Keratinocyte (primary cell): ENCODE data around the gene SULT1B1. TPM values are rescaled to one million over a fixed set of nuclear protein-coding genes. Genes with fewer than 3 reads are reported as not detected.

ENCODE experiments used
- DNase-seq: peaks from one replicate; pipeline ENCODE4 v3.0.0-alpha.2; 2011; ENCODE audit warnings: low read depth, missing footprints, low spot score
- FAIRE-seq: peaks from 2 replicates; lab custom pipeline; 2011; peaks lifted over from hg19 to GRCh38; lab: Jason Lieb, UNC
- H2AFZ ChIP-seq: 2 replicates; pipeline ENCODE4 v1.6.0; 2012; ENCODE audit warnings: low read length, control low read depth, inconsistent platforms; ENCODE audit not compliant: control insufficient read depth
- H3K27ac ChIP-seq: 2 replicates; pipeline ENCODE4 v1.5.1; 2011; ENCODE audit warnings: low read length; ENCODE audit not compliant: control insufficient read depth, insufficient read depth
- H3K27me3 ChIP-seq: 3 replicates; pipeline ENCODE4 v1.6.0; 2011; ENCODE audit warnings: low read length; ENCODE audit not compliant: control insufficient read depth, insufficient read depth; ENCODE audit errors: extremely low read depth
- H3K36me3 ChIP-seq, 2 experiments: 2 replicates in 1 of 2; 3 replicates in 1 of 2; pipeline ENCODE4 v1.5.1; 2011; ENCODE audit warnings: low read length in 2 of 2, mild to moderate bottlenecking in 1 of 2; ENCODE audit not compliant: control insufficient read depth in 2 of 2, insufficient read depth in 2 of 2; ENCODE audit errors: extremely low read depth in 1 of 2
- H3K4me1 ChIP-seq: 3 replicates; pipeline ENCODE4 v1.5.1; 2011; ENCODE audit warnings: low read length; ENCODE audit not compliant: control insufficient read depth, insufficient read depth; ENCODE audit errors: extremely low read depth
- H3K4me2 ChIP-seq: 3 replicates; pipeline ENCODE4 v1.6.0; 2011; ENCODE audit warnings: low read depth, low read length; ENCODE audit not compliant: control insufficient read depth, insufficient read depth; ENCODE audit errors: extremely low read depth
- H3K4me3 ChIP-seq, 3 experiments: fragments of 200-600 bp in 1 of 3; sonication (generic) in 1 of 3; 2 replicates in 2 of 3; 3 replicates in 1 of 3; pipeline ENCODE4 v1.5.1; 2011 to 2016; ENCODE audit warnings: low read length in 3 of 3, mild to moderate bottlenecking in 3 of 3, control low read depth in 2 of 3, inconsistent platforms in 1 of 3, low read depth in 1 of 3, mixed read lengths in 1 of 3, mixed run types in 1 of 3, moderate library complexity in 1 of 3; ENCODE audit not compliant: control insufficient read depth in 2 of 3, insufficient read depth in 2 of 3; ENCODE audit errors: extremely low read depth in 1 of 3
- H3K79me2 ChIP-seq: 2 replicates; pipeline ENCODE4 v1.6.0; 2012; ENCODE audit warnings: low read length; ENCODE audit not compliant: control insufficient read depth, insufficient read depth
- H3K9ac ChIP-seq: 3 replicates; pipeline ENCODE4 v1.6.0; 2011; ENCODE audit warnings: low read length; ENCODE audit not compliant: control insufficient read depth, insufficient read depth; ENCODE audit errors: extremely low read depth
- H3K9me1 ChIP-seq: 3 replicates; pipeline ENCODE4 v1.6.0; 2011; ENCODE audit warnings: low read length; ENCODE audit not compliant: control insufficient read depth, insufficient read depth; ENCODE audit errors: extremely low read depth
- H3K9me3 ChIP-seq: 2 replicates; pipeline ENCODE4 v1.5.1; 2012; ENCODE audit warnings: low read depth, low read length; ENCODE audit not compliant: control insufficient read depth
- H4K20me1 ChIP-seq: 3 replicates; pipeline ENCODE4 v1.6.0; 2011; ENCODE audit warnings: low read length; ENCODE audit not compliant: control insufficient read depth, insufficient read depth; ENCODE audit errors: extremely low read depth
- EZH2 ChIP-seq: IDR thresholded peaks from one replicate; pipeline ENCODE4 v1.6.1; 2012; ENCODE audit warnings: inconsistent platforms, mild to moderate bottlenecking, low read length, moderate library complexity
- dilution Hi-C: fragments of 300-500 bp; cut with MboI; formaldehyde crosslinking; loops from one replicate; pipeline ENCODE4 v1.7.0; 2020; ENCODE audit warnings: low sequenced_read_pairs; ENCODE audit not compliant: extremely low pct_ligation_motif_present
- polyA plus RNA-seq, 5 experiments: library from polyadenylated mRNA; depleted of rRNA in 3 of 5; stranded (reverse) in 3 of 5; stranded (forward) in 1 of 5; unstranded in 1 of 5; fragments of >200 nt; gene quantifications; 1 replicate in 1 of 5; 2 replicates in 3 of 5; 3 replicates in 1 of 5; pipeline versions ENCODE4 v1.2.1 to v1.2.3, GENCODE V29; 2011 to 2012; ENCODE audit warnings: missing spikeins in 2 of 5, low read depth in 1 of 5, low replicate concordance in 1 of 5
- TF ChIP-seq, protein P1 (sequence below), 3 experiments: IDR thresholded peaks in 1 of 3; conservative IDR thresholded peaks in 1 of 3; optimal IDR thresholded peaks in 1 of 3; 2 replicates in 2 of 3; 3 replicates in 1 of 3; pipeline versions ENCODE3 to v1.5.1; 2011; ENCODE audit warnings: low read length in 3 of 3, mild to moderate bottlenecking in 3 of 3, moderate library complexity in 2 of 3, control low read depth in 1 of 3, inconsistent platforms in 1 of 3; ENCODE audit not compliant: insufficient read depth in 2 of 3; ENCODE audit errors: extremely low read depth in 1 of 3

SULT1B1 gene
- polyA plus RNA-seq, 1 donor (not counting 4 experiments of a cell fraction or from before 2014, with no cell fraction given): 0.39 TPM

DNA sequence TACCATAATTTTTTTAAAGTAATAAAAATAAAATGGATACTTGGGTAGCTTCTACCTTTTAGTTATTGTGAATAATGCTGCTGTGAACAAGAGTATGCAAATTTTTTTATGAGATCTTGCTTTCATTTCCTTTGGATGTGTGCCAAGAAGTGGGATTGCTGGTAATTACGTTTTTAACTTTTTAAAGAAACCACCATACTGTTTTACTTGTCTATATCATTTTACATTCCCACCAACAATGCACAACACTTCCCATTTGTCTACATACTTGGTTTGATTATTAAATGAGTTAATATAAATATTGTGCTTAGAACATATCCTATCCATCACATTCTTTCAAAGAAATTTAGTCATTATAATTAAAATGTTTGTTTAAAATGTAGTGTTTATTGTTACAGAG is 3.9 kb upstream of the SULT1B1 start:
- DNase-seq (no peak), FAIRE-seq (no peak)
- Histone ChIP-seq H4K20me1 (no peaks in the 10 kb centered on the region), H3K79me2 (no peaks in the 10 kb centered on the region), H2AFZ (no peak overlapping the region), H3K27ac (no peak overlapping the region), H3K9me1 (no peaks in the 10 kb centered on the region), H3K4me3 (no peak overlapping the region), H3K27me3 (no peaks in the 10 kb centered on the region), H3K9me3 (no peaks in the 10 kb centered on the region), H3K9ac (no peak overlapping the region), H3K4me2 (no peak overlapping the region), H3K4me1 (peaks cover 8% of the 10 kb centered on the region), H3K36me3 (no peaks in the 10 kb centered on the region)
- dilution Hi-C loops: no loop called here
- no peak for TF ChIP-seq EZH2
- TF ChIP-seq, protein P1, sequence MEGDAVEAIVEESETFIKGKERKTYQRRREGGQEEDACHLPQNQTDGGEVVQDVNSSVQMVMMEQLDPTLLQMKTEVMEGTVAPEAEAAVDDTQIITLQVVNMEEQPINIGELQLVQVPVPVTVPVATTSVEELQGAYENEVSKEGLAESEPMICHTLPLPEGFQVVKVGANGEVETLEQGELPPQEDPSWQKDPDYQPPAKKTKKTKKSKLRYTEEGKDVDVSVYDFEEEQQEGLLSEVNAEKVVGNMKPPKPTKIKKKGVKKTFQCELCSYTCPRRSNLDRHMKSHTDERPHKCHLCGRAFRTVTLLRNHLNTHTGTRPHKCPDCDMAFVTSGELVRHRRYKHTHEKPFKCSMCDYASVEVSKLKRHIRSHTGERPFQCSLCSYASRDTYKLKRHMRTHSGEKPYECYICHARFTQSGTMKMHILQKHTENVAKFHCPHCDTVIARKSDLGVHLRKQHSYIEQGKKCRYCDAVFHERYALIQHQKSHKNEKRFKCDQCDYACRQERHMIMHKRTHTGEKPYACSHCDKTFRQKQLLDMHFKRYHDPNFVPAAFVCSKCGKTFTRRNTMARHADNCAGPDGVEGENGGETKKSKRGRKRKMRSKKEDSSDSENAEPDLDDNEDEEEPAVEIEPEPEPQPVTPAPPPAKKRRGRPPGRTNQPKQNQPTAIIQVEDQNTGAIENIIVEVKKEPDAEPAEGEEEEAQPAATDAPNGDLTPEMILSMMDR (optimal IDR thresholded peaks at IDR 0.05 in 1 of 3, IDR thresholded peaks at IDR 0.05 in 1 of 3, conservative IDR thresholded peaks at IDR 0.05 in 1 of 3; ENCODE audit: extremely low read depth in 1 of 3, insufficient read depth in 2 of 3, low read length in 3 of 3): no peak

GRCh38 chr4:69763233-69763632 is 2.8 kb upstream of the SULT1B1 start:
- Histone ChIP-seq H3K27ac (no peak overlapping the region), H3K4me1 (peaks cover 8% of the 10 kb centered on the region), H3K4me3 (no peak overlapping the region), H3K36me3 (no peaks in the 10 kb centered on the region), H3K9me3 (no peaks in the 10 kb centered on the region), H4K20me1 (no peaks in the 10 kb centered on the region), H3K27me3 (no peaks in the 10 kb centered on the region), H3K9ac (no peak overlapping the region), H3K4me2 (no peak overlapping the region), H3K9me1 (no peaks in the 10 kb centered on the region), H2AFZ (no peak overlapping the region), H3K79me2 (no peaks in the 10 kb centered on the region)
- no peak for DNase-seq
- no peak for FAIRE-seq
- TF ChIP-seq, protein P1 (optimal IDR thresholded peaks at IDR 0.05 in 1 of 3, IDR thresholded peaks at IDR 0.05 in 1 of 3, conservative IDR thresholded peaks at IDR 0.05 in 1 of 3; ENCODE audit: extremely low read depth in 1 of 3, insufficient read depth in 2 of 3, low read length in 3 of 3): no peak
- no peak for TF ChIP-seq EZH2
- dilution Hi-C loops: no loop called here
